HG02885 (cell line): Measurements from ENCODE around the gene GLOD5.

Source experiments
- ATAC-seq: cut with Tn5 transposase; IDR thresholded peaks from one replicate; pipeline ENCODE4 v1.9.1; 2021; ENCODE audit warnings: mild to moderate bottlenecking; ENCODE audit not compliant: unreplicated experiment, poor library complexity

Gene GLOD5

DNA sequence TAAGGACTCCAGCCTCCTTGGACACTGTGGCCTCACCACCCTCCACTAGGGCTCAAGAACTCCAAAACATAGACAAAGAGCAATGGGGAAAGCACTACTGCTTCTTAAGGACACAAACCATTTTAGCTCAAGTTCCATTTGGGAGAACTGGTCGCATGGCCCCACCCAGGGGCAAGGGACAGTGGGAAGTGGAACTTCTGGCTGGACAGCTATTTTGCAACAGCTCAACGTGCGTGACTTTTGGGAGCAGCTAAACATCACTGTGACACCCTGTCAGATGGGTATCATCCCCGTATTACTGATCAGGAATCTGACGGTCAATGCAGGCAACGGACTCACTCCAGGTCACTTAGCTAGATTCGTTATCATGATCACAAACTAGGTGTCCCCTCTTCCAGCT, 9.0 kb upstream of the GLOD5 start:
- no peak for ATAC-seq

DNA sequence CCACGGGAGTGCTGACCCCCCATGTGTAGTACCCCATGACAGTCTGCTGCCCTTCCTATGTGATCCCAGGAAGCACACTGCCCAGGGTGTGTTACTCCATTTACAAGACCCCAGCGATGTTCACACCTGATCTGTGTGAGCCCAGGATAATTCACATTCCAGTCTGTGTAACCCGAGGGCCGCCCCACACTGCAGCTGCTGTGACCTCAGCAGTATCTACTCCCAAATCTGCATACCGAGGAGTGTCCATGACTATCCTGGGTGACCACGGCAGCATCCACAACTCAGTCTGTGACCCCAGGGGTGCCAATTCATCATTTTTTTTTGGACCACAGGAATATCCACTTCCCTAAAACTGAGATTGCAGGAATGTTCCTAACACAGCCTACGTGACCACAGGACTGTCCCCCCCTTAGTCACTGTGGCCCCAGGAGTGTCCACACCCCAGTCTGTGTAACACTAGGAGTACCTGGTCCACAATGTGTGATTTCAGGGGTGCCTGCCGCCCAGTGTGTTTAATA, 7.8 kb upstream of the GLOD5 start:
- no peak for ATAC-seq

DNA sequence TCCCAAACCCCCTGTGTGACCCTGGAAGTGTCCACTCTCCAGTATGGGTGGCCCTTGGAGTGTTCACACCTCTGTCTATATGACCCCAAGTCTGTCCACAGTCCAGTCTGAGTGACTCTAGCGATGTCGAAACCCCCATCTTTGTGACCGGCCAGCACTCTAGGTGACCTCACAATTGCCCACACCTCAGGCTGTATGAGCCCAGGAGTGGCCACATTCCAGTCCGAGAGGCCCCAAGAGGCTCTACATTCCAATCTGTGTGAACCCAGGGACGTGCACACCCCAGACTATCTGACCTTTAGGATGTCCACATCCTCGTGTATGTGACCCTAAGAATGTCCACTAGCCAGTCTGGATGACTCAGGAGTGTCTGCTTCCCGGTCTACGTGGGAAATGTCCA, 7.3 kb upstream of the GLOD5 start:
- ATAC-seq: no peak

DNA sequence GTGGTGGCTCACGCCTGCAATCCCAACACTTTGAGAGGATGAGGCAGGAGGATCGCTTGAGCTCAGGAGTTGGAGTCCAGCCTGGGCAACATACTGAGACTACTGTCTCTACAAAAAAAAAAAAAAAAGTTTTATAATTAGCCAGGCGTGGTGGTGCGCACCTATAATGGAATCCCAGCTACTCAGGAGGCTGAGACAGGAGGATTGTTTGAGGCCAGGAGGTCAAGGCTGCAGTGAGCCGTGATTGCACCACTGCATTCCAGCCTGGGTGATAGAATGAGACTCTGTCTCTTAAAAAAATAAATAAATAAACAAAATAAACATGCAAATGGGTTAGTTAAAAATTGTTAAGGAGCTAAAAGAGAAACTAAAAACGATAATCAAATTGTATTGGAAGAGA, 7.7 kb downstream of the GLOD5 start:
- ATAC-seq: no peak

DNA sequence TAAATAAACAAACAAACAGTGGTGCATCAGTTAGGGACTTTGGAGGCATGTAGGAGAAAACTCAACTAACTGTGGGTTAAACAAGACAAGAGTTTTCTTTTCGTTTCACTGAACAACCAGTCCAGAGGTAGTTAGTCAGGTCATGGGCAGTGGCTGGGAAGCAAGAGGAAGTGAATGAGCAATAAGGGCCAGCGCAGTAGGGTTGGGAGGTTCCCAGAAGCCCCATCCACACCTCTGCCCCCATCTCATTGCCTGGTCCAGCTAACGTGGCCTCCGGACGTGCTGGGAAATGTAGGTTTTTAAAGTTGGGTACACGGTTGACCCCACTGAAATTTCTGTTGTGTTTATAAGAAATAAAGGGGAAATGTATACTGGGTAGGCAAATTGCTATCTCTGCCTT, 8.7 kb downstream of the GLOD5 start:
- ATAC-seq: no peak

DNA sequence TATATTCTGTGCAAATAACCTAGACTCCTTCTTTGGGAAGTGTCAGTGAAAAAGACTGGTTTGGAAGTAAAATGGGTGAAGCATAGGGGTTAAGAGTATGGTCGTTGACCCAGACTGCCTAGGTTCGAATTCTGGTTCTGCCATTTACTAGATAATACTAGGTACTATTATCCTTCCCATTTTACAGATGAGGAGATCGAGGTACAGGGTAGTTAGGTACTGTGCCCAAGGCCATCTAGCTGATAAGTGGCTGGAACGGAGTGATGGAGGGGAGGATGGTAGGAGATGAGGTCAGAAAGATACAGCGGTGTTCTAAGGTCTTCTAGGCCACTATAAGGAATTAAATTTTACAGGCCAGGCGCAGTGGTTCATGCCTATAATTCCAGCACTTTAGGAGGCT, 11.1 kb downstream of the GLOD5 start:
- no peak for ATAC-seq

DNA sequence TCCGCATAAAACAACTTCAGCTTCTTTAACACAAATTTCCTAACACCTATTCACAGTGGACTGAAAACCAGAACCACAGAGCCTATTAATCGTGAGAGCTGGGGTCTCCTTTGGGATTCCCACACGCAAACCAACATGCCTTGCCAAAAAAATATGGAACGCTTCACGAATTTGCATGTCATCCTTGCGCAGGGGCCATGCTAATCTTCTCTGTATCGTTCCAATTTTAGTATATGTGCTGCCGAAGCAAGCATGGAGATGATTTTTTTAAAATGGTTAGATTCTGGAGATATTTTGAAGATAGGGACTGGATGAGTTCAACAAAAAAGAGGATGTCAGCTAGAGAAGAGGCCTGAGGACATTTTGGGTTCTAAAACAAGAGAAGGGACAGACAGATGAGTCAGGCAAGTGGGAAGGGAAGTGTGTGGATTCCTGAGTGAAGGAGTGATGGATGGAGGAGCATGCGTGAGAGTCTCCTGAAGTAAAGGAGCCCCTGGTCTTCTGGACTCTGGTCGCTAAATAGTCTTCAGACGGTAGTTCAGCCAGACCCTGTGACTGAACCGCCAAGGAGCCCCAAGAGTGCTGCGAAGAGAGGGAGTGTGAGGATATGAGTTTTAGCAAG, 15.4 kb downstream of the GLOD5 start:
- no peak for ATAC-seq

DNA sequence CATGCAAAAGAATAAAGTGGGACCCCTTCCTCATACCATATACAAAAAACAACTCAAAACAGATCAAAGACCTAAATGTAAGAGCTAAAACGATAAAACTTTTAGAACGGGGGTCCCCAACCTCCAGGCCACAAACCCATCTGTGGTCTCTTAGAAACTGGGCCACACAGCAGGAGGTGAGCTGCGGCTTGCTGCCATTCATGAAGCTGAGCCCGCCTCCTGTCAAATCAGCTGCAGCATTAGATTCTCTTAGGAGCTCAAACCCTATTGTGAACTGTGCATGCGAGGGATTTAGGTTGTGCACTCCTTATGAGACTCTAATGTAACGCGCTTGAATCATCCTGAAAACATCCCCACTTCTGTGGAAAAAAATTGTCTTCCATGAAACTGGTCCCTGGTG, 17.9 kb downstream of the GLOD5 start:
- no peak for ATAC-seq

DNA sequence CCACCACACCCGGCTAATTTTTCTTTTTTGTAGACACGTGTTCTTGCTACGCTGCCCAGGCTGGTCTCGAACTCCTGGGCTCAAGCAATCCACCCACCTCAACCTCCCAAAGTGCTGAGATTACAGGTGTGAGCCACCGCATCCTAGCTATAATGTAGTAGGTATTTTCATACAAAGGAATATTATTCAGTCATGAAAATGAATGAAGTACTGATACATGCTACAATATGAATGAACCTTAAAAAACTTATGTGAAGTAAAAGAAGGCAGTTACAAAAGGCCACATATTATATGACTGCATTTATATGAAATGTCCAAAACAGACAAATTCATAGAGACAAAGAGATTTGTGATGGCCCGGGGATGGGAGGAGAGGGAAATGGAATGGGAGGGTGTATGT, 20.2 kb downstream of the GLOD5 start:
- no peak for ATAC-seq

DNA sequence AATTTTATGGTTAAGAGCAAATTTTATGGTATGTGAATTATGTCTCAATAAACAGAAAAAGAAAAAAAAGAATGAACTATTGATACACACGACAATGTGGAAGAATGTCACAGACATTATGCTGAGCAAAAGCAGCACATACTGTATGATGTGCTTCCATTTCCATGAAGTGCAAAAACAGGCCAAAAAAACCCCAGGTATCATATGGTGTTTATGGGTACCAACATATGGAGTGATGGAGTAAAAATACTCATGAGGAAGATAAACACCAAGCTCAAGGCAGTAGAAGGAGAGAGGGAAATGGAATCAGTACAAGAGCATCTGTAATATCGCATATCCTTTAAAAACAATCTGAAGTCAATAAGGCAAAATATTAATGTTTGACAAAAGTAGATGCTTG, 20.7 kb downstream of the GLOD5 start:
- no peak for ATAC-seq

DNA sequence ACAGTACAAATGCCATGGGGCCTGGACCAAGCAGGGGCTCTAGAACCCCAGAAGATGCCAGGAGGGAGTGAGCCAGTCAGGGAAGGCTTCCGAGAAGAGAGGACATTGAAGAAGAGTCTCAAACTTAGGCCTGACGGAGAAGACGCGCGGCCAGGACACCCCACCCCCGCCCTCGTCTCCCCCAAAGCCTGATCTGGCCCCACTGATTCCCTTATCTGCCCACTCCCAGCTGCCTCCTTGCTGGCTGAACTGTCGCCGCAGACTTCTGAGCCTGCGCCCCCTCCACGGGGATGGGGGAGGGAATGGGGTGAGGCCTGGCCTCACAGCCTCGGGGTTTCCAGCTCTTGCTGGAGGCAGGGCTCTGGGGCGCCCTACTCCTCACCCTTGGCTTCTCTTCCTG, 21.2 kb downstream of the GLOD5 start:
- no peak for ATAC-seq

DNA sequence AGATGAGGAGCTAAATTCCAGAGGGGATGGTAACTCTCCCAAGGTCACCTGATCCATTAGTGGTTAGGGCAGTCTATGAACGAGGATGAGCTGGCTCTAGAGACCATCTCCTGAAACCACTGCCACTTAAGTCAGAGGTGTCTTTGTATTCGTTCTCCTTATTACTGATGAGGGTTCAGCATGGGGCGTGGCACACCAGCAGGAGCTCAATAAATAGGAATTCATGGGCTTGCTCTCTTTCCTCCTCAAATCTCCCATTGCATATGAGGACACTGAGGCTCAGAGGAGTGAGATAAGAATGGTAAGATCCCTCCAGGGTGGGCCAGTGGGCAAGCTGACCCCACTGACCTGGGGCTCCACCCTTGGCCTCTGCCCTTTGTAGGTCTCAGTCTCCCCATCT, 23.2 kb downstream of the GLOD5 start:
- no peak for ATAC-seq

DNA sequence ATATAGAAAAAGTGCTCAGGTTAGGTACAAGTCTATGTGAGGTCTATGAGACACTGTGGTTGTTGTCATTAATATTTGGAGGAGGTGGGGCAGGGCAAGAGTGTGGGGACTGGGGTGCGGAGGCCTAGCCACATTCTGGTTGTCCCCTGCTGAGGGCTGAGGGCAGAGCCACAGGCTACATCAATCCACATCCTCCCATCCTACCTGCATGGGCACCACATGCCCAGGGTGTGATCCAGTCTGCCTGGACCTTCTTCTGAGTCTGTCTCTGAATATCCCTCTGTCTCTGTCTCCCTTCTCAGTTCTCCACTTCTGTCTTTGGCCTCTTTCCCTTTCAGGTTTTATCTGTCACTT, 23.6 kb downstream of the GLOD5 start:
- ATAC-seq: no peak

DNA sequence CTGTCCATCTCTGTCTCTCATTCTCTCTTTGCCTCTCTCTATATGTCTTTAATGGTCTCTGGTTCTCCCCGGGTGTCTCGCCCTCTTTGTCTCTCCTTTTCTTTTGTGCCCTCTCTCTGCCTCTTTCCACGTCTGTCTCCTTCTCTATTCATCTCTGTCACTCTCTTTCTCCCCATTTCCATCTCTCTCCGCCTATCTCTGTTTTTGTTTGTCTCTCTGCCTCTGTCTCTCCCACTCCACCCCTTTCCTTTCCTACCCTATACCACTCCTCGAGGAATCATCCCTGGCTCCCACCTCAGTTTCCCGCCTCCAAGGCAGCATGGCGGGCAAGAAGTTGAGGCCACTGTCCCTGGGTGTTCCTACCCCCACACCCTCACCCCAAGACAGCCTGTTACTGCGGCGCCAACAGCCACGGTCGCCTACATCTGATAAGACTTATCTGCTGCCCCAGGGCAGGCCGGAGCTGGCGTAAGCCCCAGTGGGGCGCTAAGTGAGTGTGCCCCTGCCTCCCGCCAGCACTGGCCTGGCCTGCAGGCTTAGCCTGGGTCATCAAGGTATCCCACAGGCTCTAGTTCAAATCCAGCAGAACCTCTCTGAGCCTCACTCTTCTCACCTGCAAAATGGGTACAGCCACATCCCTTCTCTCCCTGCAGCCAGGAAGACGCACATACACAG, 24.1 kb downstream of the GLOD5 start:
- no peak for ATAC-seq

DNA sequence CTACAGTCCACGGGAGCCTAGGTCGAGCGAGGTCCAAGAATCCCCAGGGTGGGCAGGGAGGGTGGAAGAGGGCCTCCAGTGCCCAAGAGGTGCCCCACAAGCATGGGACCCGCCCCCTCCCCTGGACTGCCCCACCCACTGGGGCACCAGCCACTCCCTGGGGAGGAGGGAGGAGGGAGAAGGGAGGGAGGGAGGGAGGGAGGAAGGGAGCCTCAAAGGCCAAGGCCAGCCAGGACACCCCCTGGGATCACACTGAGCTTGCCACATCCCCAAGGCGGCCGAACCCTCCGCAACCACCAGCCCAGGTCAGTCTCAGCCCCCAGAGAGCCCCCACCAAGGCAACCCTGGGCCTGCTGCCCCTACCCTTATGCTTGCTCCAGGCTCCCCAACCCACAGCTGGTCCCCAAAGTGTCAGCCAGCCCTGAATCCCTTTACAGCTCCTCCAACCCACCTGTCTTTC, 24.8 kb downstream of the GLOD5 start, which contains the start of gene GATA1:
TSS of gene GATA1 (plus strand) at position 250 of the 460 bp plus-strand sequence. CDS start 4,520 bp downstream, outside the sequence.
- ATAC-seq: no peak

DNA sequence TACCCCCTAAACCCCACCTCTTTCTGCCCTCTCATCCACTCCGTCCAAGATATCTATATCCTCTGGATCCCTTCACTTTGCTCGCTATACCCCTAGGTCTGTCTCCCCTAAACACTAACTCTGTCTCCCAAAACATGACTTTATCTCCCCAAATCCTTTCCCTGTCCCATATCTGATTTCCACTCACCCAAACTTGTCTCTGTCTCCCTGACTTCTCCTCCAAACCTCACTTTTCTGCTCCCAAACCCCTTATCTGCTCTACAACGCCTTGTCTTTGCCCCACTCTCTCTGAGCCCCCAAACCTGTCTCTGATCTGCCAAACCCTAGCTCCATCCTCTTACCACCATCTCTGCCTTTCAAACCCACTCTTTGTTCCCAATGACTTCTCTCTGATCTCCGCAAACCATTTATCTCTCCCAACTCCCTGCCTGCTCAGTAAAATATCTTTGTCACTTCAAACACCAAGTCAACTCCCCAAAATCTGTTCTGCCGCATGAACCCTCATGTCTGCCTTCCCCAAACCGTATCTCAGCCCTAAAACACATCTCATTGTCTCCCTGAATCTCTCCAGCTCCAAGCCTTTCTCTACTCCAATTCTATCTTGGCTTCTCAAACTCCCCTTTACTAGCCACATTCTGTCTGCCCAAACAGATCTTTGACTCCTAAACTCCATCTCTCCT, 25.4 kb downstream of the GLOD5 start:
- ATAC-seq: no peak

DNA sequence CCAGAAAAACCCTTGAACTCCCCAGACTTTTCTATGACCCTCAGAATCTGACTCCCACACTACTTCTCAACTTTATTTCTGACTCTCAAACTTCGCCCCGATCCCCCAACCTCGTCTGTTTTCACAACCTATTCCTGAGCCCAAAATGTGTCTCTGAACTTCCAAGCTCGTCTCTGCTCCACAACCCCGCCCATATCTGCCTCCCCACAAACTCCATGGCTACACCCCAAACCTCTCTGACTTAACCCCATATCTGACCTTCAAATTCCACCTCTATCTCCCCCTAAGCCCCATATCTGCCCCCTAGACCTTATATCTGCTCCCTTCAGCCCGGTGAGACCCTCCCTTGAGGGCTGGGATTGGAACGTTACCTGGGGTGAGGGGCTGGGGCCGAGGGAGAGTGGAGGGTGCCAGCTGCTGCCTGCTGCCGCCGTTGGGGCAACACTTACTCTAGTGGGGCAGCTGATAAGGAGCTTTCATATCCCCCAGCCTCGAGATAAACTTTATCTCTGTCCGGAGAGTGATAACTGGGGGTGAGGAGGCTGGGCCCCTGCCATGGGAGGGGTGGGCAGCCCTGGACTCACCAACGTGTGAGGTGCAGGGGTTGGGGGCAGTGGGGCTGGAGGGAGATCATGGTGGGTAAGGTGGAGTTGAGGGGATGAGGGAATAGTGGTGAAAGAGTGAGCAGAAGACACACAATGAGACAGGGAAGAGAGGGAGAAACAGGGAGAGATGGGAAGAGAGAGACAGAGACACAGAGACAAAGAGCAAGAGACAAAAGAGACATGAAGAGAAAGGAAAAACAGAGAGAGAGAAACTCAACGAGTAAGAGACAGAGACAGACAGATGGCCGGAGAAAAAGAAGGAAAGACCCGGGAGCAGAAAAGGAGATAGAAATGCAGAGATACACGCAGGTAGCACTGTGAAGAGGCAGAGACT, 26.2 kb downstream of the GLOD5 start:
- ATAC-seq: no peak

DNA sequence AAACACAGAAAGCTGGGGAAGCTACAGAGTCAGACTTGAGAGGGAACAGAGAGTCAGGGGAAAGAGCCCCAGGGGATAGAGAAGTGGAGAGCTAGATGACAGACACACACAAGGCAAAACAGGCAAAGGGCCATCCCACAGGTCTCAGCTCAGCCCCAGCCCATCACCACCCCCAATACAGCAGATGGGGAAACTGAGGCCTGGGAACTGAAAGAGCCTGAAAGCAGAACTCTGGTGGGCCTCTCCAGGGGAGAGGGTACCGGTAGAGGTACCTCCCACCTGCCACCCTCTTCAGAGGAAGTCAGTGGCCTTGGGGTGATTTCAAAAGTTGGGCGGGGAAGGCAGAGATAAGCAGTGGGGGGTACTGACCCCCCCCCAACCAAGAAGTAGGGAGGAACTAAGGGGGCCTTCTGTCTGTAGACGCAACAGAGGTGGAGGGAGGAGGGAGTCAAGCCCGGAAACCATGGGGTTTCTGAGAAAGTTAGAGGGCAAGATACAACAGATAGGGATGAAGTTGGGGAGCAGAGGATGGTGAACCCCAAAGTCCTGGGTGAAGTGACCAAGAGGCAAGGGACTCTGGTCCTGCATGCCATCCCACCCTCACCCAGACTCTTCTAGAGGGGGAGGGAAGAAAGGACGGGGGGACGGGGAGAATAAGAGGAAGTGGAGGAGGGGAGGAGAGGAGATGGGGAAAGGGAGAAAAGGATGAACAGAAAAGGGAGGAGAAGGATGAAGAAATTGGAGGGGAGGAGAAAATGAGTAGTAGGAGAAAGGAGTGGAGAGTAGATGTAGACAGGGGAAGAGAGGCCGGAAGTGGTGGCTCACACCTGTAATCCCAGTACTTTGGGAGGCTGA, 28.0 kb downstream of the GLOD5 start:
- no peak for ATAC-seq

DNA sequence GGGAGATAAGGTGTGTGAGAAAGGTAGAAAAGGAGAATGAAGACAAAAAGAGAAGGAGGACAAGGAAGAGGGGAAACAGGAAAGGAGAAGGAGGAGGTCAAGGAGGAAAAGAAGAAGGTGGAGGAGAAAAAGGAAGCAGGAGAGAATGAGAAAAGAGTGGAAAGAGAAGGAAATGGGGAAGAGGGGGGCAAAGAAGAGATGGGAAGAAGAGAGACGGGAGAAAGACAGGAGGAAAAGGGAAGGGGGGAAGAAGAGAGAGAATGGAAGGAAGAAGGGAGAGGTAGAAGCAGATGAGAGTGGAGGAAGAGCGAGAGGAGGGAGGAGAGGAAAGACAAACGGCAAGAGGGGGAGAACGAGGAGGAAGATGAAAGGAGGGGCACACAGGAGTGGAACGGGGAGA, 28.9 kb downstream of the GLOD5 start:
- no peak for ATAC-seq
